IPS-15b (cell line): ENCODE measurements around the gene TEX14.
"Not testable (repeated sequence)": the region's sequence is repeated elsewhere in the genome, so short reads cannot be mapped to it uniquely, and the experiment has no call there.

Experiments used
- H3K27me3 ChIP-seq: one replicate; pipeline ENCODE4 v1.6.1; 2013; ENCODE audit warnings: low read length; ENCODE audit not compliant: control insufficient read depth, insufficient read depth
- H3K36me3 ChIP-seq: one replicate; pipeline ENCODE4 v1.6.1; 2013; ENCODE audit warnings: low read length; ENCODE audit not compliant: control insufficient read depth, insufficient read depth
- H3K4me1 ChIP-seq: one replicate; pipeline ENCODE4 v1.6.1; 2013; ENCODE audit warnings: mild to moderate bottlenecking, low read length; ENCODE audit not compliant: control insufficient read depth, insufficient read depth
- H3K4me3 ChIP-seq: one replicate; pipeline ENCODE4 v1.5.1; 2013; ENCODE audit warnings: low read depth, low read length
- H3K9ac ChIP-seq: one replicate; pipeline ENCODE4 v1.6.1; 2013; ENCODE audit warnings: low read depth, mild to moderate bottlenecking, low read length
- H3K9me3 ChIP-seq: one replicate; pipeline ENCODE4 v1.6.1; 2013; ENCODE audit warnings: mild to moderate bottlenecking, low read length; ENCODE audit not compliant: control insufficient read depth, insufficient read depth

Gene TEX14

GRCh38 chr17:58665946-58666857 lies 25.6 kb downstream of the TEX14 start:
- H3K27me3 ChIP-seq = peaks cover 2% of the 10 kb centered on the region
- no peak overlapping the region for H3K4me3 ChIP-seq
- no peaks in the 10 kb centered on the region for H3K4me1 ChIP-seq
- no peaks in the 10 kb centered on the region for H3K9me3 ChIP-seq
- H3K9ac ChIP-seq = no peak overlapping the region
- no peaks in the 10 kb centered on the region for H3K36me3 ChIP-seq

DNA sequence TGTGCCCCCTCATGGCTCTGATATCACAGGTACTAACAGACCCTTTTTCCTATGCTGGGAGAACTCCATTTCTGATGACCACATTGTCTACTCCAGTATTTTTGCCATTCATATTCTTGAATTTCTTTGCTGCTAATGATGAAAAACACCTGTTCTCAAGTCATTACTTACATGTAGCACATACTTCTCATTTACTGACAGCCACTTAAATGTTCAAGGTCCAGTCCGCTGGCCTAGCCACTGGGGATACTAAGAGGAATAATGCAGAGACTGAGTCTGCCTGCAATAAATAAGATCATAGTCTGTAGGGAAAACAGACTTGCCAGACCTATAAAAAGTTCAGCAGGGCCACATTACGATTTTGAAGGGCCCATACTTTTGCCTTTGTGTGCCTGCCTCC lies 27.5 kb downstream of the TEX14 start:
- no peak overlapping the region for H3K4me3 ChIP-seq
- no peaks in the 10 kb centered on the region for H3K4me1 ChIP-seq
- H3K9ac ChIP-seq = no peak overlapping the region
- no peaks in the 10 kb centered on the region for H3K9me3 ChIP-seq
- peaks cover 2% of the 10 kb centered on the region for H3K27me3 ChIP-seq
- H3K36me3 ChIP-seq = no peaks in the 10 kb centered on the region

- no peaks in the 10 kb centered on the region for H3K36me3 ChIP-seq
- H3K4me3 ChIP-seq = no peak overlapping the region
Measured at GRCh38 chr17:58661499-58661898, 30.3 kb downstream of the TEX14 start.

GRCh38 chr17:58660621-58661020 lies 31.2 kb downstream of the TEX14 start:
- H3K9me3 ChIP-seq = no peaks in the 10 kb centered on the region
- no peak overlapping the region for H3K9ac ChIP-seq
- peaks cover 2% of the 10 kb centered on the region for H3K4me1 ChIP-seq
- no peaks in the 10 kb centered on the region for H3K36me3 ChIP-seq
- H3K27me3 ChIP-seq = no peaks in the 10 kb centered on the region
- H3K4me3 ChIP-seq = no peak overlapping the region

More at GRCh38 chr17:58661499-58661898, 30.3 kb downstream of the TEX14 start:
- H3K27me3 ChIP-seq = no peaks in the 10 kb centered on the region
- H3K9me3 ChIP-seq = no peaks in the 10 kb centered on the region
- H3K9ac ChIP-seq = no peak overlapping the region
- peaks cover 2% of the 10 kb centered on the region for H3K4me1 ChIP-seq

DNA sequence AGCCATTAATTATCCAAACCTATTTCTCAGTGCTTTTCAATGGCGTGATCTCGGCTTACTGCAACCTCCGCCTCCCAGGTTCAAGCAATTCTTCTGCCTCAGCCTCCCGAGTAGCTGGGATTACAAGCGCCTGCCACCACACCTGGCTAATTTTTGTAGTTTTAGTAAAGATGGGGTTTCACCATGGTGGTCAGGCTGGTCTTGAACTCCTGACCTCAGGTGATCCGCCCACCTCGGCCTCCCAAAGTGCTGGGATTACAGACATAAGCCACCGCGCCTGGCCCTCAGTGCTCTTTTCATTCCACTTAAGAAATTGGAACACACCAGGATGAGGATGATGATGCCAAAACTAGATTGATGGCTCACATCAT lies 32.1 kb downstream of the TEX14 start:
- not testable (repeated sequence) for H3K9me3 ChIP-seq, H3K36me3 ChIP-seq, H3K27me3 ChIP-seq, H3K4me1 ChIP-seq, H3K9ac ChIP-seq
- H3K4me3 ChIP-seq = peak overlapping the region; percentile 48

GRCh38 chr17:58658804-58659713 lies 32.8 kb downstream of the TEX14 start:
- Histone ChIP-seq H3K9ac (peak overlapping the region; percentile 98), H3K27me3 (no peaks in the 10 kb centered on the region), H3K9me3 (no peaks in the 10 kb centered on the region), H3K4me1 (peaks cover 2% of the 10 kb centered on the region), H3K4me3 (peak overlapping the region; percentile 48), H3K36me3 (no peaks in the 10 kb centered on the region)

DNA sequence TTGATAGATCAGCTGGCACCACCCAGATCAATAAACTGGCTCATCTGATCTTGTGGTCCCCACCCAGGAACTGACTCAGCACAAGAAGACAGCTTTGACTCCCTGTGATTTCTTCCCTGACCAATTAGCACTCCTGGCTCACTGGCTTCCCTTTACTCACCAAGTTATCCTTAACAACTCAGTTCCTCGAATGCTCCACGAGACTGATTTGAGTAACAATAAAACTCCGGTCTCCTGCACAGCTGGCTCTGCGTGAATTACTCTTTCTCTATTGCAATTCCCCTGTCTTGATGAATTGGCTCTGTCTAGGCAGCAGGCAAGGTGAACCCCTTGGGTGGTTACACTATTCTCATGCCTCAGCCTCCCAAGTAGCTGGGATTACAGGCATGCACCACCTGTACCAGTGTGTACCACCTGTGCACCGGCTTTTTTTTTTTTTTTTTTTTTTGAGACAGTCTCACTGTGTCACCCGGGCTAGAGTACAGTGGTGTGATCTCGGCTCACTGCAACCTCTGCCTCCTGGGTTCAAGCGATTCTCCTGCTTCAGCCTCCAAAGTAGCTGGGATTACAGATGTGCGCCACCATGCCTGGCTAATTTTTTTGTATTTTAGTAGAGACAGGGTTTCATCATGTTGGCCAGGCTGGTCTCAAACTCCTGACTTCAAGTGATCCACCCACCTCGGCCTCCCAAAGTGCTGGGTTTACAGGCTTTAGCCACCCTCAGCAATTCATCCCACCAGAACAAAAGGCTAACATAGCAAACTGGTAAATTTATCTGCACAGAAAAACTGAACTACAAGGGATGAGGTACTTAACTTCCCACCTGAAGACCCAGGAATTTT lies 33.7 kb downstream of the TEX14 start:
- not testable (repeated sequence) for H3K4me3 ChIP-seq, H3K9ac ChIP-seq

DNA sequence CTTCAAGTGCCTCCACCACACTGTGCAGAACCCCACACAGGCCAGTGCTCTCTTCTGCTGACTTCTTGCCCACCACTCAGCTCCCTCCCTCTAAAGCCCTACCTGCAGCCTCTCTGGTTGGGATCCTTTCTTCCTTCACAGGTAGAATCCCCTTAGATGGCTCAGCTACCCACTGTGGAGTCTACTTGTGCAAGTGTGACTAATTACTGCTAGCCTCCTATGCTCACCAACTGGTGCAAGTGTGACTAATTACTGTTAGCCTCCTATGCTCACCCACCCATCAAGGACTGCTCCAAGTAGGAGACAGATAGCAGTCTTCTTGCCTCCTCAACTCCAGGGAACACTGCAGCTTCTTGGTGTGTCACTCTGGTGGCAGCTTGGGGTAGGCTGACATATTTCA lies 43.6 kb downstream of the TEX14 start:
- H3K4me3 ChIP-seq = no peak overlapping the region

More for the DNA sequence above, 33.7 kb downstream of the TEX14 start:
- not testable (repeated sequence) for H3K9me3 ChIP-seq, H3K4me1 ChIP-seq, H3K36me3 ChIP-seq, H3K27me3 ChIP-seq

GRCh38 chr17:58643147-58643546 lies 48.7 kb downstream of the TEX14 start:
- no peaks in the 10 kb centered on the region for H3K36me3 ChIP-seq
- no peaks in the 10 kb centered on the region for H3K4me1 ChIP-seq
- no peak overlapping the region for H3K9ac ChIP-seq
- no peaks in the 10 kb centered on the region for H3K27me3 ChIP-seq
- H3K4me3 ChIP-seq = no peak overlapping the region
- no peaks in the 10 kb centered on the region for H3K9me3 ChIP-seq

More for the DNA sequence above, 43.6 kb downstream of the TEX14 start:
- no peaks in the 10 kb centered on the region for H3K36me3 ChIP-seq
- H3K27me3 ChIP-seq = no peaks in the 10 kb centered on the region
- no peak overlapping the region for H3K9ac ChIP-seq
- H3K9me3 ChIP-seq = no peaks in the 10 kb centered on the region
- H3K4me1 ChIP-seq = no peaks in the 10 kb centered on the region

GRCh38 chr17:58641887-58642311 lies 49.9 kb downstream of the TEX14 start:
- Histone ChIP-seq H3K27me3 (no peaks in the 10 kb centered on the region), H3K4me3 (no peak overlapping the region), H3K9me3 (no peaks in the 10 kb centered on the region), H3K9ac (no peak overlapping the region), H3K36me3 (no peaks in the 10 kb centered on the region), H3K4me1 (no peaks in the 10 kb centered on the region)

- Histone ChIP-seq H3K9me3 (no peaks in the 10 kb centered on the region), H3K9ac (no peak overlapping the region), H3K4me3 (no peak overlapping the region), H3K4me1 (no peaks in the 10 kb centered on the region), H3K27me3 (no peaks in the 10 kb centered on the region), H3K36me3 (no peaks in the 10 kb centered on the region)
Measured at GRCh38 chr17:58640202-58640601, 51.6 kb downstream of the TEX14 start.
